Neutrophil (primary cell): Measurements from ENCODE around the gene PLEKHA4.
A peak's percentile ranks its signal among the peaks of the same experiment; 100 is the strongest.
"Not testable (repeated sequence)": the region's sequence is repeated elsewhere in the genome, so short reads cannot be mapped to it uniquely, and the experiment has no call there.

Experiments used
- H3K27ac ChIP-seq: fragments of 200-600 bp; sonication (generic); 2 replicates; pipeline ENCODE4 v1.5.1; 2016; ENCODE audit warnings: mild to moderate bottlenecking, moderate library complexity
- H3K27me3 ChIP-seq: fragments of 200-600 bp; sonication (generic); 2 replicates; pipeline ENCODE4 v1.6.0; 2016; ENCODE audit warnings: mild to moderate bottlenecking
- H3K36me3 ChIP-seq: fragments of 200-600 bp; sonication (generic); 2 replicates; pipeline ENCODE4 v1.5.1; 2017
- H3K4me1 ChIP-seq, 2 experiments: fragments of 200-600 bp in 1 of 2; sonication (generic) in 1 of 2; 1 replicate in 1 of 2; 2 replicates in 1 of 2; pipeline versions ENCODE4 v1.5.1 to v1.6.1; 2013 to 2016; ENCODE audit warnings: low read depth in 1 of 2, low read length in 1 of 2, mild to moderate bottlenecking in 1 of 2, moderate library complexity in 1 of 2; ENCODE audit not compliant: control insufficient read depth in 1 of 2, insufficient read depth in 1 of 2
- H3K4me3 ChIP-seq, 2 experiments: fragments of 200-600 bp in 1 of 2; sonication (generic) in 1 of 2; 1 replicate in 1 of 2; 2 replicates in 1 of 2; pipeline ENCODE4 v1.5.1; 2013 to 2016; ENCODE audit warnings: low read depth in 1 of 2, low read length in 1 of 2, mild to moderate bottlenecking in 1 of 2, moderate library complexity in 1 of 2
- H3K9me3 ChIP-seq: fragments of 200-600 bp; sonication (generic); 2 replicates; pipeline ENCODE4 v1.5.1; 2016
- TF ChIP-seq, protein P1 (sequence below): fragments of 200-600 bp; sonication (generic); IDR thresholded peaks from 2 replicates; pipeline ENCODE4 v1.5.1; 2016; ENCODE audit warnings: antibody characterized with exemption

Gene PLEKHA4

DNA sequence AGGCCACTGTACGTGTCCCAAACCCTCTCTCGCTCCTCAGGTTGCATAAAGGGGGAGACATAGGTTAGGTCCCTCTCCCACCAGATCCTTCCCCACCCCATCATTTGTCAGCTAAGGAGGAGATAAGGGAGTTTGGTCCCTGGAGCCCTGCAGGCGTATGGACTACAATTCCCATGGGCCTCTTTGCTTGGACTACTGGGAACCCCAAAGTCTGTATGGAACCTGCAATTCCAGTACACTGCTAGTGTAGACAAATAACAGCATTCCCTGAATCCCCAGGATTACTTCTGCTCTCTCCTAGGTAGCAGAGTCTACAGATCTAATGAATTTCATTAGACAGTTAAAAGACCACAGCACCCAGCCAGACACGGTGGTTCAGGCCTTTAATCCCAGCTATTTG, 16.1 kb downstream of the PLEKHA4 start:
- H3K27ac ChIP-seq = no peak overlapping the region
- no peaks in the 10 kb centered on the region for H3K27me3 ChIP-seq
- H3K4me3 ChIP-seq = no peak overlapping the region
- no peaks in the 10 kb centered on the region for H3K4me1 ChIP-seq
- TF ChIP-seq, protein P1, sequence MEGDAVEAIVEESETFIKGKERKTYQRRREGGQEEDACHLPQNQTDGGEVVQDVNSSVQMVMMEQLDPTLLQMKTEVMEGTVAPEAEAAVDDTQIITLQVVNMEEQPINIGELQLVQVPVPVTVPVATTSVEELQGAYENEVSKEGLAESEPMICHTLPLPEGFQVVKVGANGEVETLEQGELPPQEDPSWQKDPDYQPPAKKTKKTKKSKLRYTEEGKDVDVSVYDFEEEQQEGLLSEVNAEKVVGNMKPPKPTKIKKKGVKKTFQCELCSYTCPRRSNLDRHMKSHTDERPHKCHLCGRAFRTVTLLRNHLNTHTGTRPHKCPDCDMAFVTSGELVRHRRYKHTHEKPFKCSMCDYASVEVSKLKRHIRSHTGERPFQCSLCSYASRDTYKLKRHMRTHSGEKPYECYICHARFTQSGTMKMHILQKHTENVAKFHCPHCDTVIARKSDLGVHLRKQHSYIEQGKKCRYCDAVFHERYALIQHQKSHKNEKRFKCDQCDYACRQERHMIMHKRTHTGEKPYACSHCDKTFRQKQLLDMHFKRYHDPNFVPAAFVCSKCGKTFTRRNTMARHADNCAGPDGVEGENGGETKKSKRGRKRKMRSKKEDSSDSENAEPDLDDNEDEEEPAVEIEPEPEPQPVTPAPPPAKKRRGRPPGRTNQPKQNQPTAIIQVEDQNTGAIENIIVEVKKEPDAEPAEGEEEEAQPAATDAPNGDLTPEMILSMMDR = no peak
- no peaks in the 10 kb centered on the region for H3K9me3 ChIP-seq
- H3K36me3 ChIP-seq = no peaks in the 10 kb centered on the region

GRCh38 chr19:48846659-48847058, 21.8 kb downstream of the PLEKHA4 start:
- not testable (repeated sequence) for H3K27me3 ChIP-seq, H3K27ac ChIP-seq, H3K36me3 ChIP-seq, H3K4me3 ChIP-seq, H3K9me3 ChIP-seq, H3K4me1 ChIP-seq

- H3K9me3 ChIP-seq = no peaks in the 10 kb centered on the region
- no peaks in the 10 kb centered on the region for H3K36me3 ChIP-seq
- TF ChIP-seq, protein P1 = no peak
Observed at GRCh38 chr19:48845384-48845783, 23.0 kb downstream of the PLEKHA4 start.

DNA sequence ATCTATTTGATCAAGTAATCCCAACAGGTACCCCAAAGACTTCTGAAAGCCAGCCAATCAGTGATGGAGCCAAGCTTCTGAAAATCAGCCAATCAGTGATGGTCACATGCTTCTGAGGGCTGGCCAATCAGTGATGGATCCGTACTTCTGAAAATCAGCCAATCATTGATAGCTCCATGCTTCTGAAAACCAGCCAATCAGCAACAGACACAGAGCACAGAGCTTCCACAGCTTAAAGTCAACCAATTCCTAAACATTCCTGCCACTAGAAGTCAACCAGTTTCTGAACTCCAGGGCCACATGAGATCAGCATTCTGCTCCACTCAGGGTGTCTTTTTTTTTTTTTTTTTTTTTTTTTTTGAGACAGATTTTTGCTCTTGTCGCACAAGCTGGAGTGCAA, 23.9 kb downstream of the PLEKHA4 start:
- TF ChIP-seq, protein P1 = no peak
- no peaks in the 10 kb centered on the region for H3K36me3 ChIP-seq
- H3K27me3 ChIP-seq = no peaks in the 10 kb centered on the region
- H3K9me3 ChIP-seq = no peaks in the 10 kb centered on the region
- H3K27ac ChIP-seq = no peak overlapping the region
- no peaks in the 10 kb centered on the region for H3K4me1 ChIP-seq
- H3K4me3 ChIP-seq = no peak overlapping the region

More at GRCh38 chr19:48845384-48845783, 23.0 kb downstream of the PLEKHA4 start:
- H3K4me3 ChIP-seq = no peak overlapping the region
- no peak overlapping the region for H3K27ac ChIP-seq
- H3K4me1 ChIP-seq = no peaks in the 10 kb centered on the region
- no peaks in the 10 kb centered on the region for H3K27me3 ChIP-seq

DNA sequence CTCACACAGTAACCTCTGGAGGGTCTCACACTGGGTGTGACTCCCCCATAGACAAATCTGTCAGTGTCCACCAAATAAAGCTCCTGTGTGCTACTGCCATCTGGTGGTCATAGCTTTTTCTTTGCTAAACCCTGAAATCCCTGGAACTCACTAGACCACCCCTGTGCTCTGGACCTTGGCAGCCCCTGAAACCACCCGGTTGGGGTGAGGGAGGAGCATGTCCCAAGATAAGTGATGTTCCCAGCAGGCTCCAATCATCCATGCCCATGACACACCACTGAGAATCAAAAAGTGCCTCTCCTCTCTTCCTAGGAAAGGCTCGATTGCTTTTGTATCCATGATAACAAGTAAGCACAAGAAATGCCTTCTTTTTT, 25.6 kb downstream of the PLEKHA4 start:
- Histone ChIP-seq H3K27ac (no peak overlapping the region), H3K36me3 (no peaks in the 10 kb centered on the region), H3K4me1 (no peaks in the 10 kb centered on the region), H3K27me3 (peaks cover 5% of the 10 kb centered on the region), H3K4me3 (no peak overlapping the region), H3K9me3 (no peaks in the 10 kb centered on the region)
- TF ChIP-seq, protein P1 = peak; percentile 46

- no peaks in the 10 kb centered on the region for H3K9me3 ChIP-seq
- H3K27me3 ChIP-seq = peaks cover 17% of the 10 kb centered on the region
- H3K4me1 ChIP-seq = peaks cover 0 to 5% of the 10 kb centered on the region in 2 experiments
- H3K4me3 ChIP-seq = no peak overlapping the region
- H3K36me3 ChIP-seq = no peaks in the 10 kb centered on the region
- no peak overlapping the region for H3K27ac ChIP-seq
- TF ChIP-seq, protein P1 = no peak
Observed at GRCh38 chr19:48841571-48841970, 26.8 kb downstream of the PLEKHA4 start.
